Measurements from ENCODE around the gene LHX4. TPM values are rescaled to one million over a fixed set of nuclear protein-coding genes. Genes with fewer than 3 reads are reported as not detected.

The LHX4 gene
- total and polyA plus RNA-seq, 2 of the 13 experiments (the other 11 are each of a cell fraction or from before 2014, with no cell fraction given): 0.03 to 0.07 TPM

DNA sequence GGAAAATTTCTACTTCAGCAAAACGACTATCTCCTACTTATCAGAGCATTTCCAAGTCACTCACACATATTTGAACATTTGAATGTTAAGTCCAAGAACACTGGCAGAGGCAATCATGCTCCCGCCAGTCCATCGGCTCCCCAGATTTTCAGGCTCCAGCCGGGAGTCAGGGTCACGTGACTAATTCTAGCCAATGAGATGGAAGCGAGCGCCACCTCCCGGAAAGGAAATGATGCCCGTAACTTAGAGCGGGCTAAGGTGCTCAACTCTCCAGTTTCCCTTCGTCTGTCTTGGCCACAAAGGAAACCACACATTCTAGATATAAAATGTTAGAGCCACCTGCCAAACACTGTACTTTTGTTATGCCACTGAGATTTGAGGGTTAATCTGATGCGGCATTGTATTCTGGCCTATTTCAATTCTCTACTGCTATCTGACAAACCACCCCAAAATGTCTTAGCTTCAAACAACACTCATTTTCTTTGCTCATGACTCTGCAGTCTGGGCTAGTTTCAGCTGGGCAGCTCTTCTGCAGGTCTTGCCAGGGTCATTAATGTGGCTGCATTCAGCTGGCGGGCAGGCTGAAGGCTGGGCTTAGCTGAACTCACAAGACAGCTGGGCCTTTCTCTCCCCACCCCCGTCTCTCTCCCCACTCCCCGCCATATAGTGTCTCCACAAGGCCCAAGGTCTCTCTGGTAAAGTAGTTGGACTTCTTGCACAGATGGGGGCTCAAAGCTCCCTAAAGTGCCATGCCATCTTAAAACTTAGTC is 16.5 kb upstream of the LHX4 start:
- H3K36me3 ChIP-seq (replicated peaks in 1 of 2; ENCODE audit: control insufficient read depth in 1 of 2, insufficient read depth in 2 of 2, low read length in 2 of 2): no peaks in the 10 kb centered on the region
- peaks cover 3 to 26% of the 10 kb centered on the region in 2 experiments; a peak in 2 of 5 replicates for H3K27me3 ChIP-seq (ENCODE audit: control insufficient read depth in 1 of 2, insufficient read depth in 2 of 2, low read length in 2 of 2)
- 62% methylated on average over 12 of the region's 15 CpGs for WGBS (ENCODE audit: low lambda C conversion rate)
- H3K4me2 ChIP-seq (ENCODE audit: low read depth, low read length): no peak overlapping the region
- H3K27ac ChIP-seq (ENCODE audit: extremely low read length, insufficient read depth, low read length): no peak overlapping the region
- ATAC-seq (no peak), DNase-seq (ENCODE audit: low spot score) (no peak), FAIRE-seq (no peak)
- H3K79me2 ChIP-seq (ENCODE audit: insufficient read depth, low read length): no peaks in the 10 kb centered on the region
- no peaks in the 10 kb centered on the region for H3K9me3 ChIP-seq (ENCODE audit: low read length)
- H2AFZ ChIP-seq (ENCODE audit: low read length): no peak overlapping the region
- no peak for TF ChIP-seq ZNF614 (CRISPR knock-in tag; IDR thresholded peaks at IDR 0.05; ENCODE audit: borderline replicate concordance)
- TF ChIP-seq, protein P1, sequence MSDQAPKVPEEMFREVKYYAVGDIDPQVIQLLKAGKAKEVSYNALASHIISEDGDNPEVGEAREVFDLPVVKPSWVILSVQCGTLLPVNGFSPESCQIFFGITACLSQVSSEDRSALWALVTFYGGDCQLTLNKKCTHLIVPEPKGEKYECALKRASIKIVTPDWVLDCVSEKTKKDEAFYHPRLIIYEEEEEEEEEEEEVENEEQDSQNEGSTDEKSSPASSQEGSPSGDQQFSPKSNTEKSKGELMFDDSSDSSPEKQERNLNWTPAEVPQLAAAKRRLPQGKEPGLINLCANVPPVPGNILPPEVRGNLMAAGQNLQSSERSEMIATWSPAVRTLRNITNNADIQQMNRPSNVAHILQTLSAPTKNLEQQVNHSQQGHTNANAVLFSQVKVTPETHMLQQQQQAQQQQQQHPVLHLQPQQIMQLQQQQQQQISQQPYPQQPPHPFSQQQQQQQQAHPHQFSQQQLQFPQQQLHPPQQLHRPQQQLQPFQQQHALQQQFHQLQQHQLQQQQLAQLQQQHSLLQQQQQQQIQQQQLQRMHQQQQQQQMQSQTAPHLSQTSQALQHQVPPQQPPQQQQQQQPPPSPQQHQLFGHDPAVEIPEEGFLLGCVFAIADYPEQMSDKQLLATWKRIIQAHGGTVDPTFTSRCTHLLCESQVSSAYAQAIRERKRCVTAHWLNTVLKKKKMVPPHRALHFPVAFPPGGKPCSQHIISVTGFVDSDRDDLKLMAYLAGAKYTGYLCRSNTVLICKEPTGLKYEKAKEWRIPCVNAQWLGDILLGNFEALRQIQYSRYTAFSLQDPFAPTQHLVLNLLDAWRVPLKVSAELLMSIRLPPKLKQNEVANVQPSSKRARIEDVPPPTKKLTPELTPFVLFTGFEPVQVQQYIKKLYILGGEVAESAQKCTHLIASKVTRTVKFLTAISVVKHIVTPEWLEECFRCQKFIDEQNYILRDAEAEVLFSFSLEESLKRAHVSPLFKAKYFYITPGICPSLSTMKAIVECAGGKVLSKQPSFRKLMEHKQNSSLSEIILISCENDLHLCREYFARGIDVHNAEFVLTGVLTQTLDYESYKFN (CRISPR knock-in tag; conservative IDR thresholded peaks at IDR 0.05): no peak
- no peak for TF ChIP-seq SRSF9 (IDR thresholded peaks at IDR 0.05; ENCODE audit: borderline replicate concordance, insufficient read depth, low read depth, low read length, poor library complexity, severe bottlenecking)
- TF ChIP-seq SRSF1 (optimal IDR thresholded peaks at IDR 0.05; ENCODE audit: low read depth, low read length): no peak
- TF ChIP-seq, protein P2, sequence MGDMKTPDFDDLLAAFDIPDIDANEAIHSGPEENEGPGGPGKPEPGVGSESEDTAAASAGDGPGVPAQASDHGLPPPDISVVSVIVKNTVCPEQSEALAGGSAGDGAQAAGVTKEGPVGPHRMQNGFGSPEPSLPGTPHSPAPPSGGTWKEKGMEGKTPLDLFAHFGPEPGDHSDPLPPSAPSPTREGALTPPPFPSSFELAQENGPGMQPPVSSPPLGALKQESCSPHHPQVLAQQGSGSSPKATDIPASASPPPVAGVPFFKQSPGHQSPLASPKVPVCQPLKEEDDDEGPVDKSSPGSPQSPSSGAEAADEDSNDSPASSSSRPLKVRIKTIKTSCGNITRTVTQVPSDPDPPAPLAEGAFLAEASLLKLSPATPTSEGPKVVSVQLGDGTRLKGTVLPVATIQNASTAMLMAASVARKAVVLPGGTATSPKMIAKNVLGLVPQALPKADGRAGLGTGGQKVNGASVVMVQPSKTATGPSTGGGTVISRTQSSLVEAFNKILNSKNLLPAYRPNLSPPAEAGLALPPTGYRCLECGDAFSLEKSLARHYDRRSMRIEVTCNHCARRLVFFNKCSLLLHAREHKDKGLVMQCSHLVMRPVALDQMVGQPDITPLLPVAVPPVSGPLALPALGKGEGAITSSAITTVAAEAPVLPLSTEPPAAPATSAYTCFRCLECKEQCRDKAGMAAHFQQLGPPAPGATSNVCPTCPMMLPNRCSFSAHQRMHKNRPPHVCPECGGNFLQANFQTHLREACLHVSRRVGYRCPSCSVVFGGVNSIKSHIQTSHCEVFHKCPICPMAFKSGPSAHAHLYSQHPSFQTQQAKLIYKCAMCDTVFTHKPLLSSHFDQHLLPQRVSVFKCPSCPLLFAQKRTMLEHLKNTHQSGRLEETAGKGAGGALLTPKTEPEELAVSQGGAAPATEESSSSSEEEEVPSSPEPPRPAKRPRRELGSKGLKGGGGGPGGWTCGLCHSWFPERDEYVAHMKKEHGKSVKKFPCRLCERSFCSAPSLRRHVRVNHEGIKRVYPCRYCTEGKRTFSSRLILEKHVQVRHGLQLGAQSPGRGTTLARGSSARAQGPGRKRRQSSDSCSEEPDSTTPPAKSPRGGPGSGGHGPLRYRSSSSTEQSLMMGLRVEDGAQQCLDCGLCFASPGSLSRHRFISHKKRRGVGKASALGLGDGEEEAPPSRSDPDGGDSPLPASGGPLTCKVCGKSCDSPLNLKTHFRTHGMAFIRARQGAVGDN (CRISPR knock-in tag; IDR thresholded peaks at IDR 0.05): no peak
- no peak for TF ChIP-seq MTA3 (CRISPR knock-in tag; IDR thresholded peaks at IDR 0.05)
- TF ChIP-seq ZFP1 (CRISPR knock-in tag; IDR thresholded peaks at IDR 0.05): no peak
- TF ChIP-seq RAD51 (IDR thresholded peaks at IDR 0.05; ENCODE audit: borderline replicate concordance): peak; percentile 77; the same call in 1 of the 2 replicates
- TF ChIP-seq ZSCAN12 (CRISPR knock-in tag; IDR thresholded peaks at IDR 0.05): no peak
- no peak for TF ChIP-seq ZNF619 (CRISPR knock-in tag; IDR thresholded peaks at IDR 0.05)
- peak; percentile 61 for TF ChIP-seq NFYB (CRISPR knock-in tag; IDR thresholded peaks at IDR 0.05)
- no peak for TF ChIP-seq ZNF720 (CRISPR knock-in tag; IDR thresholded peaks at IDR 0.05)
- TF ChIP-seq, protein P3, sequence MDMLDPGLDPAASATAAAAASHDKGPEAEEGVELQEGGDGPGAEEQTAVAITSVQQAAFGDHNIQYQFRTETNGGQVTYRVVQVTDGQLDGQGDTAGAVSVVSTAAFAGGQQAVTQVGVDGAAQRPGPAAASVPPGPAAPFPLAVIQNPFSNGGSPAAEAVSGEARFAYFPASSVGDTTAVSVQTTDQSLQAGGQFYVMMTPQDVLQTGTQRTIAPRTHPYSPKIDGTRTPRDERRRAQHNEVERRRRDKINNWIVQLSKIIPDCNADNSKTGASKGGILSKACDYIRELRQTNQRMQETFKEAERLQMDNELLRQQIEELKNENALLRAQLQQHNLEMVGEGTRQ (IDR thresholded peaks at IDR 0.05; ENCODE audit: low read depth, low read length): peak; percentile 41; the same call in 1 of the 2 replicates
- TF ChIP-seq, protein P3 (CRISPR knock-in tag; IDR thresholded peaks at IDR 0.05; ENCODE audit: borderline replicate concordance): no peak
- TF ChIP-seq ZNF879 (CRISPR knock-in tag; IDR thresholded peaks at IDR 0.05): no peak
- H3K4me3 ChIP-seq (replicated peaks in 1 of 3; ENCODE audit: insufficient read depth in 1 of 3, low read depth in 2 of 3, low read length in 3 of 3): no peak overlapping the region
- no peaks in the 10 kb centered on the region for H4K20me1 ChIP-seq (ENCODE audit: insufficient read depth, low read length)
- intact Hi-C loops (cut with micrococcal nuclease; ENCODE audit: unreplicated experiment) (no loop called here), in situ Hi-C loops (cut with HindIII; ENCODE audit: extremely low pct_ligation_motif_present, low pct_unique_long_range_greater_than_20kb) (no loop called here)
- BruUV-seq (replicated peaks): no TSS peak
- ChIA-PET CTCF (ENCODE audit: low intra/inter-chr PET ratio, low total read pairs) (no interaction called here), POLR2A (no interaction called here)
- H3K4me1 ChIP-seq (ENCODE audit: insufficient read depth, low read length): no peaks in the 10 kb centered on the region
- no peak overlapping the region for H3K9ac ChIP-seq (ENCODE audit: insufficient read depth, low read depth, low read length)
